Measurements from ENCODE around the gene SAPCD2. TPM values are rescaled to one million over a fixed set of nuclear protein-coding genes. Genes with fewer than 3 reads are reported as not detected.

SAPCD2 gene
- total and polyA plus RNA-seq, 2 of the 8 experiments (the other 6 are each of a cell fraction or from before 2014, with no cell fraction given) = 12.7 to 32.1 TPM

GRCh38 chr9:137020771-137021567 lies 49.4 kb downstream of the SAPCD2 start:
- no peak for FAIRE-seq
- POLR2A ChIA-PET (ENCODE audit: partially characterized antibody) = no interaction called here

More at GRCh38 chr9:137020771-137021567, 49.4 kb downstream of the SAPCD2 start:
- Histone ChIP-seq H2AK5ac (ENCODE audit: low read depth, low read length) (no peak overlapping the region), H3K23ac (ENCODE audit: insufficient read length) (no peak overlapping the region), H3K4me3 (ENCODE audit: extremely low read depth in 1 of 4, insufficient read depth in 2 of 4, low read depth in 3 of 4, low read length in 4 of 4) (no peak overlapping the region), H3K4me2 (ENCODE audit: insufficient read depth in 1 of 2, low read depth in 2 of 2, low read length in 2 of 2) (no peak overlapping the region), H4K20me1 (replicated peaks in 1 of 2; ENCODE audit: control insufficient read depth in 1 of 2, insufficient read depth in 2 of 2, low read length in 2 of 2) (peaks cover 0 to 8% of the 10 kb centered on the region in 2 experiments), H3K79me2 (ENCODE audit: control insufficient read depth in 1 of 2, insufficient read depth in 2 of 2, low read length in 2 of 2) (no peaks in the 10 kb centered on the region), H3K27me3 (replicated peaks in 1 of 4; ENCODE audit: control insufficient read depth in 3 of 4, extremely low read depth in 1 of 4, insufficient read depth in 3 of 4, low read length in 3 of 4) (peaks cover 0 to 3% (median 0%) of the 10 kb centered on the region in 4 experiments; a peak in 2 of 7 replicates), H3K14ac (ENCODE audit: insufficient read length) (no peak overlapping the region), H3K27ac (ENCODE audit: low read depth, low read length) (no peak overlapping the region), H3K4ac (replicated peaks; ENCODE audit: insufficient read length, low read depth, low read length) (no peak overlapping the region), H3K36me3 (ENCODE audit: control insufficient read depth in 2 of 4, insufficient read depth in 4 of 4, low read length in 3 of 4) (peaks cover 0 to 5% (median 0%) of the 10 kb centered on the region in 4 experiments; a peak in 1 of 8 replicates), H3K23me2 (ENCODE audit: low read depth, low read length) (no peaks in the 10 kb centered on the region), H2BK15ac (ENCODE audit: low read length) (peak overlapping the region; percentile 72; the same call in 1 of the 2 replicates), H4K91ac (replicated peaks; ENCODE audit: insufficient read length, low read length) (no peak overlapping the region), H3K79me1 (ENCODE audit: low read depth, low read length) (no peaks in the 10 kb centered on the region), H3K9me3 (ENCODE audit: insufficient read depth in 2 of 2, low read depth in 1 of 2, low read length in 1 of 2) (peaks cover 0 to 12% of the 10 kb centered on the region in 2 experiments; a peak in 1 of 4 replicates), H3K56ac (replicated peaks; ENCODE audit: insufficient read length, low read depth, low read length) (no peak overlapping the region), H3K4me1 (replicated peaks in 1 of 4; ENCODE audit: control insufficient read depth in 3 of 4, insufficient read depth in 4 of 4, low read length in 3 of 4) (peaks cover 0 to 9% (median 3%) of the 10 kb centered on the region in 4 experiments; a peak in 3 of 7 replicates), H4K5ac (ENCODE audit: insufficient read length, low read depth, low read length) (no peak overlapping the region), H3K18ac (ENCODE audit: extremely low read depth, low read length) (no peak overlapping the region; the same call in 1 of the 2 replicates), H3K9ac (replicated peaks in 1 of 4; ENCODE audit: extremely low read depth in 1 of 4, low read depth in 3 of 4, low read length in 3 of 4) (no peak overlapping the region), H2BK20ac (ENCODE audit: low read length) (no peak overlapping the region), H2AFZ (ENCODE audit: low read length) (no peak overlapping the region), H2BK12ac (ENCODE audit: low read depth, low read length) (no peak overlapping the region), H4K8ac (ENCODE audit: extremely low read depth, insufficient read depth, low read length) (peak overlapping the region; percentile 51; the same call in 1 of the 2 replicates), H2BK120ac (replicated peaks; ENCODE audit: low read depth, low read length) (no peak overlapping the region), H2BK5ac (ENCODE audit: low read depth, low read length) (no peak overlapping the region)
- TF ChIP-seq SUZ12 (IDR thresholded peaks at IDR 0.05; ENCODE audit: low read length) (no peak), SIRT6 (IDR thresholded peaks at IDR 0.05; ENCODE audit: low read length) (no peak)
- WGBS, 2 experiments (ENCODE audit: extremely low coverage in 1 of 2, insufficient coverage in 1 of 2, insufficient read length in 1 of 2, insufficient replicate concordance in 2 of 2, low coverage in 1 of 2, low lambda C conversion rate in 2 of 2, missing lambda C conversion rate in 1 of 2) = 88% methylated on average over 21 of the region's 32 CpGs; no CpG with 5 or more reads in 1 of the 2 experiments
- CTCF ChIA-PET (ENCODE audit: partially characterized antibody) = interaction anchor here (0.8 to 7.2 kb wide), 14 partner anchors 9 to 73 kb away, joined by 3 to 54 read pairs (median 4); partner anchors contain the start of genes ABCA2 and FUT7
- no peak for DNase-seq (ENCODE audit: low read depth in 1 of 2, low spot score in 2 of 2)
